LNCAP (cell line): ENCODE results near the gene TUBGCP2.

Experiments
- TF ChIP-seq, protein P1 (sequence below): fragments of 450-650 bp; IDR thresholded peaks from 2 replicates; pipeline ENCODE4 v1.5.1; 2017; ENCODE audit warnings: mild to moderate bottlenecking

Gene TUBGCP2

GRCh38 chr10:133347710-133348517 lies 39.2 kb upstream of the TUBGCP2 start:
- TF ChIP-seq, protein P1, sequence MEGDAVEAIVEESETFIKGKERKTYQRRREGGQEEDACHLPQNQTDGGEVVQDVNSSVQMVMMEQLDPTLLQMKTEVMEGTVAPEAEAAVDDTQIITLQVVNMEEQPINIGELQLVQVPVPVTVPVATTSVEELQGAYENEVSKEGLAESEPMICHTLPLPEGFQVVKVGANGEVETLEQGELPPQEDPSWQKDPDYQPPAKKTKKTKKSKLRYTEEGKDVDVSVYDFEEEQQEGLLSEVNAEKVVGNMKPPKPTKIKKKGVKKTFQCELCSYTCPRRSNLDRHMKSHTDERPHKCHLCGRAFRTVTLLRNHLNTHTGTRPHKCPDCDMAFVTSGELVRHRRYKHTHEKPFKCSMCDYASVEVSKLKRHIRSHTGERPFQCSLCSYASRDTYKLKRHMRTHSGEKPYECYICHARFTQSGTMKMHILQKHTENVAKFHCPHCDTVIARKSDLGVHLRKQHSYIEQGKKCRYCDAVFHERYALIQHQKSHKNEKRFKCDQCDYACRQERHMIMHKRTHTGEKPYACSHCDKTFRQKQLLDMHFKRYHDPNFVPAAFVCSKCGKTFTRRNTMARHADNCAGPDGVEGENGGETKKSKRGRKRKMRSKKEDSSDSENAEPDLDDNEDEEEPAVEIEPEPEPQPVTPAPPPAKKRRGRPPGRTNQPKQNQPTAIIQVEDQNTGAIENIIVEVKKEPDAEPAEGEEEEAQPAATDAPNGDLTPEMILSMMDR, result no peak

DNA sequence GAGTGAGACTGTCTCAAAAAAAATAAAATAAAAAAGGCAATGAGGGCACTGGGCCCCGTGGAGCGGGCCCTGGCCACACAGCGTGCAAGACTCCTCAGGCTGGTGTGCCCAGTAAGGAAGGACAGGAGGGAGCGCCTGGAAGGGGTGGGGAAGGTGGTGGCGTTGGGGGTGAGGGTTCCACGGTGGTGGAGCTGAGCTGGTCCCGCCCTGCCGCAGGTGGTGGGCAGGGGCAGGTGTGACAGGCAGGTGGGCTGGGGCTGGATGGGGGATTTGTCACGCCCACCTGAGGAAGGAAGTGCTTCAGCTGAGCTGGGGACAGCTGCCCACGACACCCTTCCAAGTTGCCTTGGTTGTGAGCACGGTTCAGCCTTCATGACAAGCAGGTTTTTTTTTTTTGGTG lies 37.7 kb upstream of the TUBGCP2 start:
- TF ChIP-seq, protein P1, result no peak

- TF ChIP-seq, protein P1, result no peak
Measured at GRCh38 chr10:133344236-133344635, 35.6 kb upstream of the TUBGCP2 start.

- TF ChIP-seq, protein P1, result no peak
Measured at GRCh38 chr10:133343558-133343957, 34.9 kb upstream of the TUBGCP2 start.

- TF ChIP-seq, protein P1, result no peak
Measured at GRCh38 chr10:133342942-133343341, 34.3 kb upstream of the TUBGCP2 start.

- TF ChIP-seq, protein P1, result no peak
Measured at GRCh38 chr10:133341983-133342382, 33.3 kb upstream of the TUBGCP2 start.

DNA sequence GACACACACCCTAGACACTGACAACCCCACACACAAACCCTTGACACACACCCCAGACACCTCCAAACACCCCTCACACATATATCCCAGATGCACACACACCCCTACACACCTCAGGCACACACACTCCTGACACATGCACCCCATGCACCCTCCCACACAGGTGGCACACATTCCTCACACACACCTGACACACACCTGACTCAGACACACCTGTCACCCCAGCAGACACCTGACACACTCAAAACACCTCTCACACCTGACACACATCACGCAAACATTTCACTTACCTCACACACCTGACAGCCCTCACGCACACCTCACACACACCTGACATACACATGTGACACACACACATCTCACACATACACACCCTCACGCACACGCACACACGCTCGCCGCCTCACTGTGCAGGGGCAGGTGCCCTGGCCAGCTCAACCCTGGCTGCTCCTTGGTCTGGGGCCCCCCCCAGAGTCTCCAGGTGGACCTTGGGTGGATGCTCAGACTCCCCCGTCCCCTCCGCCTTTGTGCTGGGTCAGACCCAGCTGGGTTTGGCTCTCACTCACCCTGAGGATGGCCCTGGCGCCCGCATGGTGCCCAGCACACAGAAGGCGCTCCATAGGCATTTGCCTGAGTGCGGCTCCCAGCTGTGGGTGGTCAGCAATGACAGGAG lies 31.2 kb upstream of the TUBGCP2 start:
- TF ChIP-seq, protein P1, result no peak
